Liver (tissue), 9 donors: ENCODE results near the gene BTBD19. TPM values are rescaled to one million over a fixed set of nuclear protein-coding genes. Genes with fewer than 3 reads are reported as not detected.

Experiments used
- DNase-seq: peaks from one replicate; pipeline ENCODE4 v3.0.0-alpha.2; 2017; ENCODE audit warnings: low spot score
- H3K27ac ChIP-seq, 2 donors: one replicate each; pipeline ENCODE4 v1.7.0; 2013; ENCODE audit warnings: inconsistent platforms in 2 of 2, low read length in 2 of 2, control low read depth in 1 of 2, low read depth in 1 of 2, mild to moderate bottlenecking in 1 of 2
- H3K27me3 ChIP-seq, 4 donors: one replicate each; pipeline versions ENCODE4 v1.6.1 to v1.7.0; 2013; ENCODE audit warnings: low read length in 3 of 4, inconsistent platforms in 1 of 4, mild to moderate bottlenecking in 1 of 4, moderate library complexity in 1 of 4; ENCODE audit not compliant: control insufficient read depth in 4 of 4, insufficient read depth in 4 of 4
- H3K36me3 ChIP-seq, 4 donors: one replicate each; pipeline versions ENCODE4 v1.6.1 to v1.7.0; 2013; ENCODE audit warnings: low read length in 3 of 4, mild to moderate bottlenecking in 3 of 4, low read depth in 1 of 4, moderate library complexity in 1 of 4; ENCODE audit not compliant: control insufficient read depth in 4 of 4, insufficient read depth in 3 of 4
- H3K4me1 ChIP-seq, 4 donors: one replicate each; pipeline versions ENCODE4 v1.6.1 to v1.7.0; 2013; ENCODE audit warnings: low read length in 3 of 4, mild to moderate bottlenecking in 3 of 4, moderate library complexity in 1 of 4; ENCODE audit not compliant: control insufficient read depth in 4 of 4, insufficient read depth in 4 of 4
- H3K4me3 ChIP-seq, 3 donors: one replicate each; pipeline versions ENCODE4 v1.6.1 to v1.7.0; 2013; ENCODE audit warnings: low read length in 3 of 3, control low read depth in 1 of 3, low read depth in 1 of 3, mild to moderate bottlenecking in 1 of 3
- H3K9ac ChIP-seq, 2 donors: one replicate each; pipeline ENCODE4 v1.7.0; 2013; ENCODE audit warnings: low read length in 2 of 2, mild to moderate bottlenecking in 2 of 2, moderate library complexity in 2 of 2, control low read depth in 1 of 2, low read depth in 1 of 2
- H3K9me3 ChIP-seq, 4 donors: one replicate each; pipeline versions ENCODE4 v1.6.1 to v1.7.0; 2013; ENCODE audit warnings: low read length in 3 of 4; ENCODE audit not compliant: control insufficient read depth in 4 of 4
- EGR1 ChIP-seq, 2 donors: IDR thresholded peaks; 2 replicates each; pipeline ENCODE4 v1.6.1; 2016 to 2018; ENCODE audit warnings: antibody characterized with exemption in 2 of 2, low read depth in 2 of 2
- FOXA1 ChIP-seq: IDR thresholded peaks from 2 replicates; pipeline ENCODE4 v1.6.1; 2016; ENCODE audit warnings: antibody characterized with exemption
- GABPA ChIP-seq, 2 donors: IDR thresholded peaks in 1 of 2; conservative IDR thresholded peaks in 1 of 2; 2 replicates each; pipeline ENCODE4 v1.6.1; 2016; ENCODE audit warnings: antibody characterized with exemption in 2 of 2, mild to moderate bottlenecking in 1 of 2, moderate library complexity in 1 of 2
- HNF4A ChIP-seq, 2 donors: conservative IDR thresholded peaks; 2 replicates each; pipeline ENCODE4 v1.6.1; 2016; ENCODE audit warnings: antibody characterized with exemption in 2 of 2, mild to moderate bottlenecking in 2 of 2
- HNF4G ChIP-seq: IDR thresholded peaks from 2 replicates; pipeline ENCODE4 v1.6.1; 2016; ENCODE audit warnings: antibody characterized with exemption
- JUND ChIP-seq, 2 donors: IDR thresholded peaks; 2 replicates each; pipeline ENCODE4 v1.6.1; 2016; ENCODE audit warnings: antibody characterized with exemption in 2 of 2
- NR2F2 ChIP-seq: IDR thresholded peaks from 2 replicates; pipeline ENCODE4 v1.6.1; 2016; ENCODE audit warnings: antibody characterized with exemption
- RAD21 ChIP-seq, 2 donors: IDR thresholded peaks; 2 replicates each; pipeline ENCODE4 v1.6.1; 2016; ENCODE audit warnings: antibody characterized with exemption in 2 of 2, mild to moderate bottlenecking in 2 of 2
- RXRA ChIP-seq, 2 donors: IDR thresholded peaks; 2 replicates each; pipeline ENCODE4 v1.6.1; 2017 to 2018; ENCODE audit warnings: antibody characterized with exemption in 2 of 2, mild to moderate bottlenecking in 1 of 2
- SP1 ChIP-seq: IDR thresholded peaks from 2 replicates; pipeline ENCODE4 v1.6.1; 2018; ENCODE audit warnings: antibody characterized with exemption, mild to moderate bottlenecking
- TAF1 ChIP-seq: conservative IDR thresholded peaks from 2 replicates; pipeline ENCODE4 v1.6.1; 2016; ENCODE audit warnings: antibody characterized with exemption, mild to moderate bottlenecking
- WGBS: extraction: QIAGEN DNeasy Blood & Tissue Kit; methylation state at CpG from one replicate; pipeline ENCODE4 v1.1.7; 2013; 5-methylcytosine and 5-hydroxymethylcytosine counted together
- polyA plus RNA-seq, 2 donors: library from polyadenylated mRNA; stranded (reverse) in 1 of 2; unstranded in 1 of 2; fragments of 200-250 nt in 1 of 2; fragments of >200 nt in 1 of 2; fragmentation: Nextera tagmentation in 1 of 2; extraction: Ambion mirVana in 1 of 2; gene quantifications; one replicate each; pipeline versions ENCODE4 v1.2.1 to v1.2.3, GENCODE V29; 2013 to 2015
- total RNA-seq, 2 donors: library from RNA; depleted of rRNA; stranded (reverse); fragments of >200 nt; gene quantifications; one replicate each; pipeline ENCODE4 v1.2.3, GENCODE V29; 2014
- TF ChIP-seq, protein P1 (sequence below): IDR thresholded peaks from 2 replicates; pipeline ENCODE4 v1.6.1; 2016; ENCODE audit warnings: antibody characterized with exemption
- TF ChIP-seq, protein P2 (sequence below): IDR thresholded peaks from 2 replicates; pipeline ENCODE4 v1.6.1; 2016; ENCODE audit warnings: antibody characterized with exemption
- TF ChIP-seq, protein P3 (sequence below): IDR thresholded peaks from 2 replicates; pipeline ENCODE4 v1.6.1; 2016; ENCODE audit warnings: antibody characterized with exemption
- TF ChIP-seq, protein P4 (sequence below): fragments of 150-350 bp; IDR thresholded peaks from 2 replicates; pipeline ENCODE4 v1.5.1; 2017; ENCODE audit warnings: improper control_type of control experiment, low read depth, low read length; ENCODE audit not compliant: missing input control
- TF ChIP-seq, protein P5 (sequence below): IDR thresholded peaks from 2 replicates; pipeline ENCODE4 v1.6.1; 2016; ENCODE audit warnings: antibody characterized with exemption, mild to moderate bottlenecking
- donor health status: healthy.
- donor health status: healthy.
- donor health status: healthy.
- donor health status: healthy.
- donor health status: healthy.

BTBD19 gene
- total and polyA plus RNA-seq, 4 donors: 1.3 to 3.1 (median 2.6) TPM

DNA sequence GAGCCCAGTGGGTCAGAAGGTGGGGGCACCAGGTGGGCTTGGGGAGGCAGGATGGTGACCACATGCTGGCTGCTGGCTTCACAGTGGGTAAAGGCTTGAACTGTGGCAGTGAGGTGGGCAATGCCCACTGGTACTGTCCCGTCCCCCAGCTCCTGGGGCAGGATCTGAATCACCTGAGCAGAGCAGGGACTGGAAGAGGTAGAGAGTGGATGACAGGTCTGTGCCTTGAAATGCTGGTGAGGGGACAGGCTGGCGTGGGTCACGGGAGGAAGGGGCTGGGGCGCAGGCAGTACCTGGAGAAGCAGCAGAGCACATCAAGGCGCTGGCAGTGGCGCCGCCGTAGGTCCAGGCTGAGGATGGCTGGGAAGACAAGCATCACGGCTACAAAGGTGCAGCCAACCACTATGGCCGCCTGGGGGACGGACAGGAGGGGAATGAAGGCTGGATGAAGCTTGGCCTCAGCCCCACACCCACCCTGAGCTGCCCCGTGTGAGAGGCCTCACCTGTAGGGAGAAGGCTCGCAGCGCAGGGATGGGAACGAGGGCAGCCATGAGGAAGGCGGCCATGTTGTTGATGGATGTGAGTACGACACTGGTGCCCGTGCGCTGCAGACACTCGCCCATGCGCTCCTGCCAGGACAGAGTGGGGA lies 19.8 kb downstream of the BTBD19 start:
- 98% methylated on average over 21 of the region's 21 CpGs for WGBS
- TF ChIP-seq FOXA1 (no peak), RXRA (IDR thresholded peaks at IDR 0.05) (no peak), TAF1 (no peak), SP1 (no peak), NR2F2 (no peak), JUND (IDR thresholded peaks at IDR 0.05) (no peak), HNF4A (conservative IDR thresholded peaks at IDR 0.05) (no peak), GABPA (IDR thresholded peaks at IDR 0.05 in 1 of 2, conservative IDR thresholded peaks at IDR 0.05 in 1 of 2) (no peak), HNF4G (no peak), RAD21 (IDR thresholded peaks at IDR 0.05) (no peak), EGR1 (IDR thresholded peaks at IDR 0.05; ENCODE audit: low read depth in 2 of 2) (no peak)
- TF ChIP-seq, protein P1, sequence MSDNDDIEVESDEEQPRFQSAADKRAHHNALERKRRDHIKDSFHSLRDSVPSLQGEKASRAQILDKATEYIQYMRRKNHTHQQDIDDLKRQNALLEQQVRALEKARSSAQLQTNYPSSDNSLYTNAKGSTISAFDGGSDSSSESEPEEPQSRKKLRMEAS: no peak
- TF ChIP-seq, protein P2, sequence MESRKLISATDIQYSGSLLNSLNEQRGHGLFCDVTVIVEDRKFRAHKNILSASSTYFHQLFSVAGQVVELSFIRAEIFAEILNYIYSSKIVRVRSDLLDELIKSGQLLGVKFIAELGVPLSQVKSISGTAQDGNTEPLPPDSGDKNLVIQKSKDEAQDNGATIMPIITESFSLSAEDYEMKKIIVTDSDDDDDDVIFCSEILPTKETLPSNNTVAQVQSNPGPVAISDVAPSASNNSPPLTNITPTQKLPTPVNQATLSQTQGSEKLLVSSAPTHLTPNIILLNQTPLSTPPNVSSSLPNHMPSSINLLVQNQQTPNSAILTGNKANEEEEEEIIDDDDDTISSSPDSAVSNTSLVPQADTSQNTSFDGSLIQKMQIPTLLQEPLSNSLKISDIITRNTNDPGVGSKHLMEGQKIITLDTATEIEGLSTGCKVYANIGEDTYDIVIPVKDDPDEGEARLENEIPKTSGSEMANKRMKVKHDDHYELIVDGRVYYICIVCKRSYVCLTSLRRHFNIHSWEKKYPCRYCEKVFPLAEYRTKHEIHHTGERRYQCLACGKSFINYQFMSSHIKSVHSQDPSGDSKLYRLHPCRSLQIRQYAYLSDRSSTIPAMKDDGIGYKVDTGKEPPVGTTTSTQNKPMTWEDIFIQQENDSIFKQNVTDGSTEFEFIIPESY: no peak
- TF ChIP-seq, protein P3, sequence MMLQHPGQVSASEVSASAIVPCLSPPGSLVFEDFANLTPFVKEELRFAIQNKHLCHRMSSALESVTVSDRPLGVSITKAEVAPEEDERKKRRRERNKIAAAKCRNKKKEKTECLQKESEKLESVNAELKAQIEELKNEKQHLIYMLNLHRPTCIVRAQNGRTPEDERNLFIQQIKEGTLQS: no peak
- TF ChIP-seq, protein P4, sequence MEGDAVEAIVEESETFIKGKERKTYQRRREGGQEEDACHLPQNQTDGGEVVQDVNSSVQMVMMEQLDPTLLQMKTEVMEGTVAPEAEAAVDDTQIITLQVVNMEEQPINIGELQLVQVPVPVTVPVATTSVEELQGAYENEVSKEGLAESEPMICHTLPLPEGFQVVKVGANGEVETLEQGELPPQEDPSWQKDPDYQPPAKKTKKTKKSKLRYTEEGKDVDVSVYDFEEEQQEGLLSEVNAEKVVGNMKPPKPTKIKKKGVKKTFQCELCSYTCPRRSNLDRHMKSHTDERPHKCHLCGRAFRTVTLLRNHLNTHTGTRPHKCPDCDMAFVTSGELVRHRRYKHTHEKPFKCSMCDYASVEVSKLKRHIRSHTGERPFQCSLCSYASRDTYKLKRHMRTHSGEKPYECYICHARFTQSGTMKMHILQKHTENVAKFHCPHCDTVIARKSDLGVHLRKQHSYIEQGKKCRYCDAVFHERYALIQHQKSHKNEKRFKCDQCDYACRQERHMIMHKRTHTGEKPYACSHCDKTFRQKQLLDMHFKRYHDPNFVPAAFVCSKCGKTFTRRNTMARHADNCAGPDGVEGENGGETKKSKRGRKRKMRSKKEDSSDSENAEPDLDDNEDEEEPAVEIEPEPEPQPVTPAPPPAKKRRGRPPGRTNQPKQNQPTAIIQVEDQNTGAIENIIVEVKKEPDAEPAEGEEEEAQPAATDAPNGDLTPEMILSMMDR: no peak
- TF ChIP-seq, protein P5, sequence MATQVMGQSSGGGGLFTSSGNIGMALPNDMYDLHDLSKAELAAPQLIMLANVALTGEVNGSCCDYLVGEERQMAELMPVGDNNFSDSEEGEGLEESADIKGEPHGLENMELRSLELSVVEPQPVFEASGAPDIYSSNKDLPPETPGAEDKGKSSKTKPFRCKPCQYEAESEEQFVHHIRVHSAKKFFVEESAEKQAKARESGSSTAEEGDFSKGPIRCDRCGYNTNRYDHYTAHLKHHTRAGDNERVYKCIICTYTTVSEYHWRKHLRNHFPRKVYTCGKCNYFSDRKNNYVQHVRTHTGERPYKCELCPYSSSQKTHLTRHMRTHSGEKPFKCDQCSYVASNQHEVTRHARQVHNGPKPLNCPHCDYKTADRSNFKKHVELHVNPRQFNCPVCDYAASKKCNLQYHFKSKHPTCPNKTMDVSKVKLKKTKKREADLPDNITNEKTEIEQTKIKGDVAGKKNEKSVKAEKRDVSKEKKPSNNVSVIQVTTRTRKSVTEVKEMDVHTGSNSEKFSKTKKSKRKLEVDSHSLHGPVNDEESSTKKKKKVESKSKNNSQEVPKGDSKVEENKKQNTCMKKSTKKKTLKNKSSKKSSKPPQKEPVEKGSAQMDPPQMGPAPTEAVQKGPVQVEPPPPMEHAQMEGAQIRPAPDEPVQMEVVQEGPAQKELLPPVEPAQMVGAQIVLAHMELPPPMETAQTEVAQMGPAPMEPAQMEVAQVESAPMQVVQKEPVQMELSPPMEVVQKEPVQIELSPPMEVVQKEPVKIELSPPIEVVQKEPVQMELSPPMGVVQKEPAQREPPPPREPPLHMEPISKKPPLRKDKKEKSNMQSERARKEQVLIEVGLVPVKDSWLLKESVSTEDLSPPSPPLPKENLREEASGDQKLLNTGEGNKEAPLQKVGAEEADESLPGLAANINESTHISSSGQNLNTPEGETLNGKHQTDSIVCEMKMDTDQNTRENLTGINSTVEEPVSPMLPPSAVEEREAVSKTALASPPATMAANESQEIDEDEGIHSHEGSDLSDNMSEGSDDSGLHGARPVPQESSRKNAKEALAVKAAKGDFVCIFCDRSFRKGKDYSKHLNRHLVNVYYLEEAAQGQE: no peak
- Histone ChIP-seq H3K27ac (no peak overlapping the region), H3K9ac (no peak overlapping the region), H3K27me3 (no peaks in the 10 kb centered on the region), H3K36me3 (no peaks in the 10 kb centered on the region), H3K4me1 (peaks cover 0 to 3% (median 1%) of the 10 kb centered on the region in 4 donors), H3K4me3 (no peak overlapping the region), H3K9me3 (no peaks in the 10 kb centered on the region)
- DNase-seq: no peak
